Calu3 (cell line): ENCODE results near the gene DUSP19. TPM values are rescaled to one million over a fixed set of nuclear protein-coding genes. Genes with fewer than 3 reads are reported as not detected.

ENCODE experiments used
- BruUV-seq: library from RNA; stranded (reverse); fragments of 400-500 nt; replicated peaks from 2 replicates; lab custom pipeline; 2021; lab: Mats Ljungman, UMichigan
- CTCF ChIA-PET: fragments of 300-600 bp; sonication (Branson Sonifier 250); formaldehyde crosslinking; loops from one replicate; lab custom pipeline; 2022; ENCODE audit warnings: antibody characterized with exemption; lab: Charles Lee
- DNase-seq: peaks from one replicate; pipeline ENCODE4 v3.0.0; 2022
- H3K27ac Mint-ChIP-seq: one replicate; pipeline ENCODE4 v1.8.0; 2022; ENCODE audit warnings: mixed read lengths; ENCODE audit not compliant: unreplicated experiment
- H3K27me3 Mint-ChIP-seq: one replicate; pipeline ENCODE4 v1.8.0; 2022; ENCODE audit warnings: mixed read lengths; ENCODE audit not compliant: unreplicated experiment
- H3K36me3 Mint-ChIP-seq: one replicate; pipeline ENCODE4 v1.8.0; 2022; ENCODE audit warnings: mild to moderate bottlenecking, moderate library complexity, mixed read lengths; ENCODE audit not compliant: insufficient read depth, unreplicated experiment
- H3K4me1 Mint-ChIP-seq: one replicate; pipeline ENCODE4 v1.8.0; 2022; ENCODE audit warnings: mild to moderate bottlenecking, low read depth, mixed read lengths; ENCODE audit not compliant: unreplicated experiment
- H3K4me3 Mint-ChIP-seq: one replicate; pipeline ENCODE4 v1.8.0; 2022; ENCODE audit warnings: mild to moderate bottlenecking, low read depth, moderate library complexity, mixed read lengths; ENCODE audit not compliant: unreplicated experiment
- H3K9me3 Mint-ChIP-seq: one replicate; pipeline ENCODE4 v1.8.0; 2022; ENCODE audit warnings: low read depth, mixed read lengths; ENCODE audit not compliant: unreplicated experiment
- CTCF ChIP-seq: fragments of 200-600 bp; IDR thresholded peaks from one replicate; pipeline ENCODE4 v1.8.0; 2022; ENCODE audit warnings: antibody characterized with exemption; ENCODE audit not compliant: unreplicated experiment
- intact Hi-C: fragments of 100-400 bp; cut with micrococcal nuclease; formaldehyde crosslinking; loops from one replicate; pipeline ENCODE4 v1.10.0; 2022; ENCODE audit not compliant: unreplicated experiment
- total RNA-seq: library from RNA; stranded (reverse); gene quantifications from 2 replicates; pipeline ENCODE4 v1.2.3, GENCODE V29; 2022

Gene DUSP19
- total RNA-seq, 1 experiment from 2014 or later, result 1.6 TPM

- no peak for DNase-seq
- peaks cover 7% of the 10 kb centered on the region for H3K4me1 Mint-ChIP-seq
- intact Hi-C loops, result loop anchor here (10.0 kb wide), 1 partner anchor 309 kb away; no protein-coding TSS in a partner anchor
- CTCF ChIA-PET, result interaction anchor here (0.8 to 1.3 kb wide), 5 partner anchors 15 to 425 kb away, joined by 3 to 4 read pairs (median 3); partner anchors contain the start of gene DUSP19
- no peaks in the 10 kb centered on the region for H3K9me3 Mint-ChIP-seq
- no peaks in the 10 kb centered on the region for H3K36me3 Mint-ChIP-seq
- H3K4me3 Mint-ChIP-seq, result no peak overlapping the region
- H3K27ac Mint-ChIP-seq, result no peak overlapping the region
- no peaks in the 10 kb centered on the region for H3K27me3 Mint-ChIP-seq
- no peak for TF ChIP-seq CTCF
- BruUV-seq, result no TSS peak
Measured at GRCh38 chr2:183093857-183094657, 15.5 kb downstream of the DUSP19 start.

DNA sequence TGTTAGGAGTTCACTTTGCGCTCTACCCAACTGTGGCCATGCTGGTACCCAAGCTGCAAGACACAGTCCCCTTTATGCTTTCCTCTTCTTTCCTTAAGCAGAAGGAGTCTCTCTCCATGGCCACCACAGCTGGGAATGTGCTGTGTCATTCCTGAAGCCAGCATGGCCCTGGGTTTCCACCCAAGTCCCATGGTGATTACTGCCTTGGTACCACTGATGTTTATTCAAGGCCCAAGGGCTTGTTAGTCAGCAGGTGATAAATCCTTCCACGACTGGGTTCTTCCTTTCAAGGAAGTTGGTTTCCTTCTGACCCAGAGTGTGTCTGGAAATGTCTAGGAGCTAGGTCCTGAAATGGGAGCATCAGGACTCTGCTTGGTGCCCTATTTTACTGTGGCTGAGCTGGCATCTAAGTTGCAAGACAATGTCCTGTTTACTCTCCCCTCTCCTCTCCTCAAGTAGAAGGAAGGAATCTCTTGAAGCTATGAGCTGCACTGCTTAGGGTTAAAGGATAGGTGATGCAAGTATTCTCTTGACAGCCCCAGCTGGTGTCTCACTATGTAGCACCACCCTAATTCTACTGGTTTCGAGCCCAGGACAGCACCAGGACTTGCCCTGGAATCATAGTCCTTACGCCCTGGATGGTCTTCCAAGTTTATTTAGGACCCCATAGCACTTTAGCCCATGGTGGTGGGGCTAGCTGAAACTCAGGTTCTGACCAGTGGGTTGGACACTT is 27.0 kb downstream of the DUSP19 start:
- TF ChIP-seq CTCF, result no peak
- no TSS peak for BruUV-seq
- CTCF ChIA-PET, result no interaction called here

DNA sequence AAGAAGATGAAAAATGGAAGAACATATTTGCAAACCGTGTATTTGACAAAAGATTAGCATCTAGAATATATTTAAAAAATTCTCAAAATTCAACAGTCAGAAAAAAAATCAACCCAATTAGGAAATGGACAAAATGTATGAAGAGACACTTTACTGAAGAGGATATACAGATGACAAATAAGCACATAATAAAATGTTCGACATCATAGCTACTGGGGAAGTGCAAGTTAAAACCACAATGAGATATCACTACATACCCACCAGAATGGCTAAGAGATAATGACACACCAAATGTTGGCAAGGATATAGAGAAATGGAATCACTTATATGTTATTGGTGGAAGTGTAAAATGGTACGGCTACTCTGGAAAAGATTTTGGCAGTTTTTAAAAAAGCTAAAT is 34.0 kb downstream of the DUSP19 start:
- intact Hi-C loops, result no loop called here
- no peak for DNase-seq
- Mint-ChIP-seq H3K27me3 (no peaks in the 10 kb centered on the region), H3K9me3 (no peaks in the 10 kb centered on the region), H3K36me3 (no peaks in the 10 kb centered on the region), H3K4me1 (no peaks in the 10 kb centered on the region), H3K27ac (no peak overlapping the region), H3K4me3 (no peak overlapping the region)
- no peak for TF ChIP-seq CTCF
- BruUV-seq, result no TSS peak
- CTCF ChIA-PET, result no interaction called here

More for the DNA sequence above, 27.0 kb downstream of the DUSP19 start:
- Mint-ChIP-seq H3K27ac (no peak overlapping the region), H3K9me3 (no peaks in the 10 kb centered on the region), H3K36me3 (no peaks in the 10 kb centered on the region), H3K4me3 (no peak overlapping the region), H3K4me1 (no peaks in the 10 kb centered on the region), H3K27me3 (no peaks in the 10 kb centered on the region)
- intact Hi-C loops, result no loop called here
- no peak for DNase-seq

DNA sequence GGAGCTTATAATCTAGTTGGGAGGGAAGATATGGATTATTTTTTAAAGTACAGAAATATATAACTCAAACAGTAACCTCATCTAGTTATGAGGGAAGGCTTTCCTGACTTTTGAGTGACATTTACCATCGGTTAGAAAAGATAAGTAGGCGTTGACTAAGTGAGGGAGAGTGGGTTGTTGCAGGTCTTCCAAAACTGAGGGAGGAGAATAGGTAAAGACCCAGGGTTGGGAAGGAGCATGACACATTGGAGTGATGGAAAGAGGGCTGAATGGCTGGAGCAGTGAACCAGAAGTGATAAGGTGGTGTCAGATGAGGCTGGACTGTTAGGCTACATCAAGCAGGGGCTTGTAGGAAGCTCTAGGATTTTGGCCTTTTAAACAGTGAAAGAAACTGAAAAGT is 35.1 kb downstream of the DUSP19 start:
- no peak for TF ChIP-seq CTCF
- no TSS peak for BruUV-seq
- H3K36me3 Mint-ChIP-seq, result no peaks in the 10 kb centered on the region
- H3K4me1 Mint-ChIP-seq, result no peaks in the 10 kb centered on the region
- no peaks in the 10 kb centered on the region for H3K27me3 Mint-ChIP-seq
- no peak overlapping the region for H3K4me3 Mint-ChIP-seq
- no peak overlapping the region for H3K27ac Mint-ChIP-seq
- no peaks in the 10 kb centered on the region for H3K9me3 Mint-ChIP-seq
- intact Hi-C loops, result no loop called here
- DNase-seq, result no peak
- CTCF ChIA-PET, result no interaction called here
